ENCODE results near the gene SPRY1.

- TF ChIP-seq POLR2A (IDR thresholded peaks at IDR 0.05; ENCODE audit: low read length): no peak
- no peak for TF ChIP-seq GATA1 (IDR thresholded peaks at IDR 0.05; ENCODE audit: low read depth, low read length)
Measured at GRCh38 chr4:123418351-123418931, 21.8 kb downstream of the SPRY1 start.

Data from erythroblast (primary cell).